K562 (cell line): ENCODE results near the gene KNSTRN. TPM values are rescaled to one million over a fixed set of nuclear protein-coding genes. Genes with fewer than 3 reads are reported as not detected.
A peak's percentile ranks its signal among the peaks of the same experiment; 100 is the strongest.

Experiments
- GATAD2B ChIP-seq: fragments of 450-650 bp; IDR thresholded peaks from 2 replicates; pipeline ENCODE4 v1.6.1; 2017; ENCODE audit warnings: mild to moderate bottlenecking, borderline replicate concordance
- HNRNPLL ChIP-seq: fragments of 200-400 bp; formaldehyde crosslinking; IDR thresholded peaks from 2 replicates; pipeline ENCODE4 v1.6.1; 2017; ENCODE audit warnings: low read length, low read depth, mild to moderate bottlenecking; ENCODE audit not compliant: poor library complexity, severe bottlenecking
- JUNB ChIP-seq: fragments of 450-650 bp; formaldehyde crosslinking; conservative IDR thresholded peaks from 2 replicates; pipeline ENCODE4 v1.4.0; 2020; ENCODE audit warnings: mild to moderate bottlenecking
- MGA ChIP-seq: fragments of 450-650 bp; IDR thresholded peaks from 2 replicates; pipeline ENCODE4 v1.6.1; 2016; ENCODE audit warnings: mild to moderate bottlenecking, moderate library complexity
- NEUROD1 ChIP-seq: fragments of 150-350 bp; IDR thresholded peaks from 2 replicates; pipeline ENCODE4 v1.6.1; 2014; ENCODE audit warnings: borderline replicate concordance, low read length, low read depth; ENCODE audit not compliant: partially characterized antibody
- NFE2 ChIP-seq: IDR thresholded peaks from 2 replicates; pipeline ENCODE4 v1.6.1; 2014; ENCODE audit warnings: antibody characterized with exemption, low read depth
- PHF20 ChIP-seq: fragments of 450-650 bp; IDR thresholded peaks from 2 replicates; pipeline ENCODE4 v1.6.1; 2018; ENCODE audit not compliant: partially characterized antibody
- PHF21A ChIP-seq: fragments of 450-650 bp; IDR thresholded peaks from 2 replicates; pipeline ENCODE4 v1.6.1; 2017; ENCODE audit warnings: low read depth, borderline replicate concordance
- PKNOX1 ChIP-seq: fragments of 450-650 bp; IDR thresholded peaks from 2 replicates; pipeline ENCODE4 v1.6.1; 2016
- RBM15 ChIP-seq: fragments of 200-400 bp; formaldehyde crosslinking; IDR thresholded peaks from 2 replicates; pipeline ENCODE4 v1.6.1; 2018; ENCODE audit warnings: mild to moderate bottlenecking, low read length, moderate library complexity; ENCODE audit not compliant: insufficient read depth
- WHSC1 ChIP-seq: IDR thresholded peaks from one replicate; pipeline ENCODE4 v1.6.1; 2012; ENCODE audit warnings: low read length, control low read depth, inconsistent platforms
- ZBTB5 ChIP-seq: fragments of 450-650 bp; IDR thresholded peaks from 2 replicates; pipeline ENCODE4 v1.6.1; 2017; ENCODE audit warnings: antibody characterized with exemption
- ZNF586 ChIP-seq: fragments of 450-650 bp; formaldehyde crosslinking; conservative IDR thresholded peaks from 2 replicates; pipeline ENCODE4 v1.4.0; 2020; ENCODE audit warnings: mild to moderate bottlenecking, moderate library complexity
- ZNF76 ChIP-seq: fragments of 250-450 bp; sonication (Bioruptor Pico); IDR thresholded peaks from 2 replicates; pipeline ENCODE4 v1.4.0; 2020; ENCODE audit warnings: mild to moderate bottlenecking, moderate library complexity, borderline replicate concordance
- ZNF785 ChIP-seq: fragments of 250-450 bp; sonication (Bioruptor Pico); IDR thresholded peaks from 2 replicates; pipeline ENCODE4 v1.4.0; 2020; ENCODE audit warnings: mild to moderate bottlenecking
- polyA plus RNA-seq, 8 experiments: library from polyadenylated mRNA; depleted of rRNA in 4 of 8; stranded (reverse) in 5 of 8; unstranded in 3 of 8; fragments of >200 nt; fragmentation: Nextera tagmentation in 2 of 8; fragmentation: Illumina TruSeq in 1 of 8; extraction: Ambion mirVana in 2 of 8; extraction: Trizol in 1 of 8; gene quantifications; 2 replicates each; pipeline versions ENCODE4 v1.2.1 to v1.2.3, GENCODE V29; 2011 to 2014; ENCODE audit warnings: inconsistent platforms in 1 of 8, missing spikeins in 1 of 8
- total RNA-seq, 7 experiments: library from RNA; depleted of rRNA in 6 of 7; stranded (reverse); fragments of >200 nt in 6 of 7; fragmentation: Illumina TruSeq in 2 of 7; extraction: Trizol in 2 of 7; gene quantifications; 2 replicates each; pipeline versions ENCODE4 v1.2.1 to v1.2.3, GENCODE V29; 2011 to 2021; ENCODE audit warnings: low replicate concordance in 1 of 7

KNSTRN gene
- total and polyA plus RNA-seq, 9 of the 15 experiments (the other 6 are each of a cell fraction or from before 2014, with no cell fraction given): 48.7 to 88.2 (median 66.3) TPM

- TF ChIP-seq MGA: no peak
- TF ChIP-seq PHF21A: no peak
- peak; percentile 97 for TF ChIP-seq PKNOX1
- TF ChIP-seq HNRNPLL: no peak
- no peak for TF ChIP-seq PHF20
- no peak for TF ChIP-seq ZNF76 (CRISPR knock-in tag)
- no peak for TF ChIP-seq JUNB (CRISPR knock-in tag)
- no peak for TF ChIP-seq RBM15
- TF ChIP-seq NEUROD1: no peak
- no peak for TF ChIP-seq WHSC1
- TF ChIP-seq ZNF586 (CRISPR knock-in tag): no peak
- no peak for TF ChIP-seq ZNF785 (CRISPR knock-in tag)
- TF ChIP-seq GATAD2B: no peak
- TF ChIP-seq NFE2: peak; percentile 82
- no peak for TF ChIP-seq ZBTB5
Measured at GRCh38 chr15:40430271-40430805, 47.8 kb downstream of the KNSTRN start (continued).
